ENCODE data around the gene JTB. TPM values are rescaled to one million over a fixed set of nuclear protein-coding genes. Genes with fewer than 3 reads are reported as not detected.
"Not testable (repeated sequence)": the region's sequence is repeated elsewhere in the genome, so short reads cannot be mapped to it uniquely, and the experiment has no call there.

The JTB gene
- total RNA-seq, 1 donor from 2014 or later: 194 TPM

GRCh38 chr1:153985941-153986761 lies 8.7 kb upstream of the JTB start, which contains the start of gene RAB13:
TSS of gene RAB13 (minus strand) at chr1:153986339. CDS start at chr1:153986236, 103 bp downstream.
- peaks cover 25% of the 10 kb centered on the region for H3K4me1 ChIP-seq
- peaks cover 0 to 20% of the 10 kb centered on the region in 2 donors for H3K36me3 ChIP-seq
- DNase-seq (ENCODE audit: extremely low spot score in 2 of 2): peak in 1 of 2 donors; percentile 97
- no peaks in the 10 kb centered on the region for H3K27me3 ChIP-seq
- intact Hi-C loops (cut with DNase I): loop anchor here (5.0 kb wide), 2 partner anchors 39 to 189 kb away; partner anchors contain the start of gene DENND4B
- no peaks in the 10 kb centered on the region for H3K9me3 ChIP-seq
- peak within 1 kb of the TSS; percentile 60 to 64 for H3K4me3 ChIP-seq
- TF ChIP-seq POLR2AphosphoS5 (IDR thresholded peaks at IDR 0.05; ENCODE audit: insufficient read depth in 1 of 2, low read depth in 1 of 2) (peak in 1 of 2 donors; percentile 84), POLR2A (IDR thresholded peaks at IDR 0.05) (peak in 1 of 2 donors; percentile 30), CTCF (IDR thresholded peaks at IDR 0.05) (no peak)
- peak within 1 kb of the TSS; percentile 95 for H3K27ac ChIP-seq

- DNase-seq (ENCODE audit: extremely low spot score in 2 of 2): peak in 1 of 2 donors; percentile 94
- TF ChIP-seq POLR2AphosphoS5 (IDR thresholded peaks at IDR 0.05; ENCODE audit: insufficient read depth in 1 of 2, low read depth in 1 of 2): peak in 1 of 2 donors; percentile 42
- no peak for TF ChIP-seq CTCF (IDR thresholded peaks at IDR 0.05)
- peak in 1 of 2 donors; percentile 7 for TF ChIP-seq POLR2A (IDR thresholded peaks at IDR 0.05)
- intact Hi-C loops (cut with DNase I): loop anchor here (5.0 kb wide), 2 partner anchors 38 to 188 kb away; partner anchors contain the start of gene DENND4B
- H3K4me3 ChIP-seq: peak overlapping the region; percentile 60 to 64
- peaks cover 25% of the 10 kb centered on the region for H3K4me1 ChIP-seq
- H3K9me3 ChIP-seq: no peaks in the 10 kb centered on the region
- peaks cover 0 to 27% of the 10 kb centered on the region in 2 donors for H3K36me3 ChIP-seq
- H3K27ac ChIP-seq: peak overlapping the region; percentile 95
- no peaks in the 10 kb centered on the region for H3K27me3 ChIP-seq
These were observed 8.0 kb upstream of the JTB start for GRCh38 chr1:153985341-153985912.

- no peaks in the 10 kb centered on the region for H3K27me3 ChIP-seq
- no peak for TF ChIP-seq POLR2A (IDR thresholded peaks at IDR 0.05)
- peak in 1 of 3 experiments; percentile 17 for TF ChIP-seq CTCF (IDR thresholded peaks at IDR 0.05)
- intact Hi-C loops (cut with DNase I): no loop called here
- H3K4me3 ChIP-seq: peak overlapping the region; percentile 60 to 64
- H3K36me3 ChIP-seq: peaks cover 0 to 33% of the 10 kb centered on the region in 2 donors
- DNase-seq (ENCODE audit: extremely low spot score in 2 of 2): no peak
- no peaks in the 10 kb centered on the region for H3K9me3 ChIP-seq
- H3K4me1 ChIP-seq: peaks cover 20% of the 10 kb centered on the region
- peak overlapping the region; percentile 95 for H3K27ac ChIP-seq
These were observed 6.8 kb upstream of the JTB start for GRCh38 chr1:153984123-153984894.

GRCh38 chr1:153981735-153982134 lies 4.3 kb upstream of the JTB start:
- Histone ChIP-seq H3K36me3 (peaks cover 0 to 33% of the 10 kb centered on the region in 2 donors), H3K4me1 (peaks cover 23% of the 10 kb centered on the region)
- H3K9me3 ChIP-seq; H3K27me3 ChIP-seq; intact Hi-C loops (cut with DNase I); H3K4me3 ChIP-seq; DNase-seq (ENCODE audit: extremely low spot score in 2 of 2); H3K27ac ChIP-seq: not testable (repeated sequence)

GRCh38 chr1:153979091-153979490 lies 1.6 kb upstream of the JTB start:
- peaks cover 23% of the 10 kb centered on the region for H3K4me1 ChIP-seq
- H3K9me3 ChIP-seq; H3K4me3 ChIP-seq; H3K27ac ChIP-seq; H3K27me3 ChIP-seq; intact Hi-C loops (cut with DNase I); DNase-seq (ENCODE audit: extremely low spot score in 2 of 2): not testable (repeated sequence)
- H3K36me3 ChIP-seq: peaks cover 0 to 56% of the 10 kb centered on the region in 2 donors
